ENCODE results near the gene PDZRN3. TPM values are rescaled to one million over a fixed set of nuclear protein-coding genes. Genes with fewer than 3 reads are reported as not detected.

The PDZRN3 gene
- total and polyA plus RNA-seq, 3 donors from 2014 or later = 15.8 to 30.8 (median 23.1) TPM

- intact Hi-C loops (cut with DNase I; ENCODE audit: low total_unique reads) = no loop called here
- DNase-seq = no peak
- no peaks in the 10 kb centered on the region for H3K9me3 ChIP-seq
- no peak overlapping the region for H3K4me3 ChIP-seq
- no peaks in the 10 kb centered on the region for H3K36me3 ChIP-seq (ENCODE audit: low read depth, missing control alignments)
- peaks cover 8% of the 10 kb centered on the region for H3K4me1 ChIP-seq
- H3K27me3 ChIP-seq = no peaks in the 10 kb centered on the region
- TF ChIP-seq POLR2A (IDR thresholded peaks at IDR 0.05) = no peak
- no peak for TF ChIP-seq CTCF (IDR thresholded peaks at IDR 0.05)
- no peak overlapping the region for H3K27ac ChIP-seq
Observed at GRCh38 chr3:73605861-73606260, 18.9 kb downstream of the PDZRN3 start.

GRCh38 chr3:73605412-73605811 lies 19.3 kb downstream of the PDZRN3 start:
- H3K9me3 ChIP-seq = no peaks in the 10 kb centered on the region
- H3K27me3 ChIP-seq = no peaks in the 10 kb centered on the region
- no peak for TF ChIP-seq POLR2A (IDR thresholded peaks at IDR 0.05)
- TF ChIP-seq CTCF (IDR thresholded peaks at IDR 0.05) = no peak
- peaks cover 8% of the 10 kb centered on the region for H3K4me1 ChIP-seq
- no peak overlapping the region for H3K27ac ChIP-seq
- 35 to 50% methylated on average over 1 of the region's 1 CpG for WGBS, 2 donors
- no peaks in the 10 kb centered on the region for H3K36me3 ChIP-seq (ENCODE audit: low read depth, missing control alignments)
- H3K4me3 ChIP-seq = no peak overlapping the region
- intact Hi-C loops (cut with DNase I; ENCODE audit: low total_unique reads) = no loop called here
- no peak for DNase-seq

- no peak overlapping the region for H3K4me3 ChIP-seq
- intact Hi-C loops (cut with DNase I; ENCODE audit: low total_unique reads) = no loop called here
- H3K36me3 ChIP-seq (ENCODE audit: low read depth, missing control alignments) = no peaks in the 10 kb centered on the region
- no peak overlapping the region for H3K27ac ChIP-seq
- peaks cover 8% of the 10 kb centered on the region for H3K4me1 ChIP-seq
- no peaks in the 10 kb centered on the region for H3K27me3 ChIP-seq
- WGBS, 2 donors = 65 to 66% methylated on average over 3 of the region's 3 CpGs
- TF ChIP-seq CTCF (IDR thresholded peaks at IDR 0.05) (no peak), POLR2A (IDR thresholded peaks at IDR 0.05) (no peak)
- H3K9me3 ChIP-seq = no peaks in the 10 kb centered on the region
- DNase-seq = no peak
Observed at GRCh38 chr3:73604451-73604850, 20.3 kb downstream of the PDZRN3 start.

- WGBS, 2 donors = 63 to 72% methylated on average over 1 of the region's 1 CpG
- Histone ChIP-seq H3K4me3 (no peak overlapping the region), H3K9me3 (no peaks in the 10 kb centered on the region), H3K27me3 (no peaks in the 10 kb centered on the region), H3K36me3 (ENCODE audit: low read depth, missing control alignments) (no peaks in the 10 kb centered on the region), H3K27ac (no peak overlapping the region), H3K4me1 (peaks cover 8% of the 10 kb centered on the region)
- TF ChIP-seq POLR2A (IDR thresholded peaks at IDR 0.05) = no peak
- no peak for TF ChIP-seq CTCF (IDR thresholded peaks at IDR 0.05)
- intact Hi-C loops (cut with DNase I; ENCODE audit: low total_unique reads) = no loop called here
- no peak for DNase-seq
Observed at GRCh38 chr3:73603762-73604171, 21.0 kb downstream of the PDZRN3 start.

GRCh38 chr3:73602170-73602569 lies 22.6 kb downstream of the PDZRN3 start:
- peaks cover 8% of the 10 kb centered on the region for H3K4me1 ChIP-seq
- H3K9me3 ChIP-seq = no peaks in the 10 kb centered on the region
- H3K36me3 ChIP-seq (ENCODE audit: low read depth, missing control alignments) = no peaks in the 10 kb centered on the region
- intact Hi-C loops (cut with DNase I; ENCODE audit: low total_unique reads) = no loop called here
- no peak for DNase-seq
- H3K4me3 ChIP-seq = no peak overlapping the region
- TF ChIP-seq CTCF (IDR thresholded peaks at IDR 0.05) (no peak), POLR2A (IDR thresholded peaks at IDR 0.05) (no peak)
- 54 to 65% methylated on average over 3 of the region's 3 CpGs for WGBS, 2 donors
- no peaks in the 10 kb centered on the region for H3K27me3 ChIP-seq
- no peak overlapping the region for H3K27ac ChIP-seq
